GM18867 (cell line): ENCODE results near the gene P2RY4.
"Not testable (repeated sequence)": the region's sequence is repeated elsewhere in the genome, so short reads cannot be mapped to it uniquely, and the experiment has no call there.

Source experiments
- ATAC-seq: cut with Tn5 transposase; IDR thresholded peaks from one replicate; pipeline ENCODE4 v1.9.1; 2021; ENCODE audit warnings: mild to moderate bottlenecking, moderate library complexity; ENCODE audit not compliant: unreplicated experiment

P2RY4 gene

GRCh38 chrX:70260104-70260503, at the start of gene P2RY4:
Gene P2RY4, minus strand, starts transcription at chrX:70260204. Its CDS starts 580 bp downstream, at chrX:70259624.
- no peak for ATAC-seq

GRCh38 chrX:70301716-70302115, 41.7 kb upstream of the P2RY4 start:
- ATAC-seq, result no peak

- no peak for ATAC-seq
These were observed 33.6 kb upstream of the P2RY4 start for GRCh38 chrX:70293621-70294020.

GRCh38 chrX:70292788-70293187, 32.8 kb upstream of the P2RY4 start:
- ATAC-seq, result no peak

- peak; percentile 98 for ATAC-seq
These were observed 30.1 kb upstream of the P2RY4 start, which contains the start of the genes KIF4A and PDZD11 for GRCh38 chrX:70289793-70290770. Gene KIF4A, plus strand, starts transcription at chrX:70290104. Its CDS starts 355 bp downstream, at chrX:70290459. Gene PDZD11, minus strand, starts transcription at chrX:70289927. Its CDS starts 586 bp downstream, at chrX:70289341.

- ATAC-seq, result no peak
These were observed 29.3 kb upstream of the P2RY4 start for GRCh38 chrX:70289168-70289792.

- no peak for ATAC-seq
These were observed 21.9 kb upstream of the P2RY4 start, which contains the start of gene RAB41 for GRCh38 chrX:70281951-70282350. Gene RAB41, plus strand, starts transcription at chrX:70282172. Its CDS starts 46 bp downstream, at chrX:70282218.

- ATAC-seq, result no peak
These were observed 20.6 kb upstream of the P2RY4 start for GRCh38 chrX:70280573-70280972.

GRCh38 chrX:70279081-70279480, 19.1 kb upstream of the P2RY4 start:
- no peak for ATAC-seq

GRCh38 chrX:70274029-70274428, 14.0 kb upstream of the P2RY4 start:
- not testable (repeated sequence) for ATAC-seq

- ATAC-seq, result no peak
These were observed 8.0 kb upstream of the P2RY4 start, which contains the start of gene ARR3 for GRCh38 chrX:70268034-70268433. Gene ARR3, plus strand, starts transcription at chrX:70268334. Its CDS starts 1,052 bp downstream, at chrX:70269386.

GRCh38 chrX:70264784-70265183, 4.8 kb upstream of the P2RY4 start:
- ATAC-seq, result no peak

GRCh38 chrX:70262952-70263567, 3.1 kb upstream of the P2RY4 start:
- peak; percentile 54 for ATAC-seq

- ATAC-seq, result no peak
These were observed 2.3 kb downstream of the P2RY4 start for GRCh38 chrX:70257423-70258288.

GRCh38 chrX:70255452-70255851, 4.6 kb downstream of the P2RY4 start:
- no peak for ATAC-seq

GRCh38 chrX:70254909-70255308, 5.1 kb downstream of the P2RY4 start:
- no peak for ATAC-seq

- no peak for ATAC-seq
These were observed 6.0 kb downstream of the P2RY4 start for GRCh38 chrX:70254063-70254400.

GRCh38 chrX:70253377-70254062, 6.5 kb downstream of the P2RY4 start:
- ATAC-seq, result no peak

- no peak for ATAC-seq
These were observed 7.5 kb downstream of the P2RY4 start for GRCh38 chrX:70252491-70252890.

GRCh38 chrX:70247252-70247651, 12.8 kb downstream of the P2RY4 start:
- ATAC-seq, result no peak
